GM13977 (cell line): ENCODE data around the gene AOAH.

Source experiments
- DNase-seq: peaks from one replicate; pipeline ENCODE4 v3.0.0; 2012; ENCODE audit warnings: low spot score
- CTCF ChIP-seq: IDR thresholded peaks from 2 replicates; pipeline ENCODE4 v1.5.1; 2012; ENCODE audit warnings: mild to moderate bottlenecking, control low read depth; ENCODE audit not compliant: insufficient read depth; ENCODE audit errors: extremely low read depth, missing control alignments
- in situ Hi-C: fragments of 300-500 bp; cut with MboI; formaldehyde crosslinking; loops from one replicate; pipeline ENCODE4 v1.12.0; 2022; ENCODE audit warnings: low sequenced_read_pairs, low pct_unique_long_range_greater_than_20kb, mixed read lengths, inconsistent platforms; ENCODE audit not compliant: unreplicated experiment

The AOAH gene

GRCh38 chr7:36732806-36733205 lies 8.5 kb upstream of the AOAH start:
- TF ChIP-seq CTCF = no peak
- in situ Hi-C loops = no loop called here

DNA sequence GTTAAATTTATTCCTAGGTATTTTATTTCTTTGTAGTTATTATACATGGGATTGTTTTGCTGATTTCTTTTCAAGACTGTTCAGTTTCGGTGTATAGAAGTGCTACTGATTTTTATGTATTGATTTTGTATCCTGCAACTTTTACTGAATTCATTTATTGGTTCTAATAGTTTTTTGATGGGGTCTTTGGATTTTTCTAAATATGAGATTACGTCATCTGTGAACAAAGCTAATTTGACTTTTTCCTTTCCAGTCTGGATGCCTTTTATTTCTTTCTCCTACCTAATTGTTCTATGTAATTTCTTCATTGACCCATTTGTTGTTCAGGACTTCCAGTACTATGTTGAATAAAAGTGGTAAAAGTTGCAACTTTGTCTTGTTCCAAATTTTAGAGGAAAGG lies 5.8 kb upstream of the AOAH start:
- in situ Hi-C loops = no loop called here
- no peak for DNase-seq
- no peak for TF ChIP-seq CTCF

More at GRCh38 chr7:36732806-36733205, 8.5 kb upstream of the AOAH start:
- DNase-seq = no peak

DNA sequence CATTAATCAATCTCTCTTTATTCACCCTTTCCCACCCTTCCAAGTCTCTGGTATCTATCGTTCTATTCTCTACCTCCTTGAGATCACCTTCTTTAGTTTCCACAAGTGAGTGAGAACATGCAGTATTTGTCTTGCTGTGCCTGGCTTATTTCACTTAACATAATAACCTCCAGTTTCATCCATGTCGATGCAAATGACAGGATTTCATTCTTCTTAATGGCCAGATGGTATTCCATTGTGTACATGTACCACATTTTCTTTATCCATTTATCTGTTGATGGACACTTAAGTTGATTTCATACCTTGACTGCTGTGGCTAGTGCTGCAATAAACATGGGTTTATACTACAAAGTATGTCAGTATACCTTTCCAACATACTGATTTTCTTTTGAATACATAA lies 3.8 kb upstream of the AOAH start:
- no peak for DNase-seq
- in situ Hi-C loops = no loop called here
- no peak for TF ChIP-seq CTCF

- in situ Hi-C loops = no loop called here
- DNase-seq = no peak
- TF ChIP-seq CTCF = no peak
These were observed 2.7 kb upstream of the AOAH start for GRCh38 chr7:36726806-36727503.

DNA sequence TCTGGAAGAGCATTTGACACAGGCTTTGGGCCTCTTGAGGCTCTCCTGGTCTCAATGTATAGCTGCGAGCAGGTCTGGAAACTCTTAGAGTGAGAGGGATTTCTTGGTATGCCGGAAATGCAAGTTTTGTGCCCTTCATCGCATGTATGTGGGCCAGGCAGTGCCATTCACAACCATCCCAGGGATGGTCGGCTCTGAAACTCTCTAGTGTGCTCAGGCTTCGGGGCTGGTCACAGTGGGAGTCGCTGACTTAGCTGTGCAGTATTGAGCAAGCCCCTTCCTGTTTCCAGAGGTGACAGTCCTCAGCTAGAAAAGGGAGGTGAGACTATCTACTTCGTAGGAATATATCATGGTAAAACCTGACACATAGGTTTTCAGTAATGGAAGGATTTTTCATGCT lies 2.0 kb upstream of the AOAH start:
- TF ChIP-seq CTCF = no peak
- in situ Hi-C loops = no loop called here
- no peak for DNase-seq

- in situ Hi-C loops = no loop called here
- no peak for DNase-seq
- TF ChIP-seq CTCF = no peak
These were observed 702 bp upstream of the AOAH start for GRCh38 chr7:36724996-36725395.
